ENCODE results near the gene ASMT.

Gene ASMT

DNA sequence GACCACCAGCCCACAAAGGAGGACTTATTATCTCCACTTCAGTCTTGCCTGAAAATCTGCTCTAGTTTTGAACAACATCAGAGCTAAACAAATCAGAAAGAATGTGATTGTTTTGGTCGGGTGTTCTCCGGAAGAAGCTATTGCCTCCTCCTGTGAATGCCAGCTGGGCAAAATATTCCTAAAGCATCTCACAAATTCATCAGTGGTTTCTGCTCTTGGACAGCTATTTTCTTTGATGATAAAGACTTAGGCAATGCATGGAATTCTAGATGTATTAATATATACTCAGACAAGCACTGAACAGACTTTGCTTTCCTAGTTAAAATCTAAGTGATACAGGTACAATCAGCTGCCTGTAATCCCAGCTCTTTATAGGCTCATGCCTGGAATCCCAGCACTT lies 71.8 kb downstream of the ASMT start:
- in situ Hi-C loops (cut with MboI; ENCODE audit: low sequenced_read_pairs) = no loop called here
